H9 (cell line): ENCODE data around the gene STAC2. TPM values are rescaled to one million over a fixed set of nuclear protein-coding genes. Genes with fewer than 3 reads are reported as not detected.

Source experiments
- DNase-seq: peaks from one replicate; pipeline ENCODE4 v3.0.0-alpha.2; 2017
- H2AFZ ChIP-seq: one replicate; pipeline ENCODE4 v1.6.1; 2013; ENCODE audit warnings: mild to moderate bottlenecking, low read length, control low read depth, moderate library complexity
- H2AK5ac ChIP-seq: 2 replicates; pipeline ENCODE4 v1.6.1; 2013; ENCODE audit warnings: low read length, control low read depth, mixed read lengths; ENCODE audit not compliant: insufficient read length
- H2BK120ac ChIP-seq: one replicate; pipeline ENCODE4 v1.6.1; 2013; ENCODE audit warnings: low read depth, mild to moderate bottlenecking, low read length, control low read depth, inconsistent platforms; ENCODE audit not compliant: poor library complexity, severe bottlenecking
- H2BK12ac ChIP-seq: 2 replicates; pipeline ENCODE4 v1.6.1; 2013; ENCODE audit warnings: low read length, control low read depth, mixed read lengths, low read depth; ENCODE audit not compliant: insufficient read length
- H2BK15ac ChIP-seq: 2 replicates; pipeline ENCODE4 v1.6.1; 2013; ENCODE audit warnings: low read depth, low read length, control low read depth
- H2BK20ac ChIP-seq: one replicate; pipeline ENCODE4 v1.6.1; 2013; ENCODE audit warnings: low read depth, mild to moderate bottlenecking, low read length, control low read depth, inconsistent platforms; ENCODE audit not compliant: poor library complexity, severe bottlenecking
- H2BK5ac ChIP-seq: 2 replicates; pipeline ENCODE4 v1.6.1; 2013; ENCODE audit warnings: low read length, control low read depth, mixed read lengths; ENCODE audit not compliant: insufficient read length
- H3K14ac ChIP-seq: 2 replicates; pipeline ENCODE4 v1.6.1; 2013; ENCODE audit warnings: low read length, control low read depth; ENCODE audit not compliant: insufficient read depth
- H3K18ac ChIP-seq: 2 replicates; pipeline ENCODE4 v1.6.1; 2013; ENCODE audit warnings: low read depth, mild to moderate bottlenecking, mixed read lengths, low read length, control low read depth; ENCODE audit not compliant: insufficient read length
- H3K23ac ChIP-seq: 2 replicates; pipeline ENCODE4 v1.6.1; 2013; ENCODE audit warnings: low read length, control low read depth, mixed read lengths, low read depth; ENCODE audit not compliant: insufficient read length
- H3K23me2 ChIP-seq: 2 replicates; pipeline ENCODE4 v1.6.1; 2013; ENCODE audit warnings: low read depth, mild to moderate bottlenecking, mixed read lengths, low read length, control low read depth; ENCODE audit not compliant: insufficient read length, poor library complexity, severe bottlenecking
- H3K27ac ChIP-seq: 2 replicates; pipeline ENCODE4 v1.5.1; 2013; ENCODE audit warnings: low read length, control low read depth, mixed read lengths, low read depth; ENCODE audit not compliant: insufficient read length
- H3K27me3 ChIP-seq: 2 replicates; pipeline ENCODE4 v1.6.1; 2013; ENCODE audit warnings: low read length, control low read depth, inconsistent platforms; ENCODE audit not compliant: insufficient read depth
- H3K4ac ChIP-seq: 2 replicates; pipeline ENCODE4 v1.6.1; 2013; ENCODE audit warnings: low read depth, mild to moderate bottlenecking, control low read depth, inconsistent platforms, low read length, moderate library complexity
- H3K4me1 ChIP-seq: 2 replicates; pipeline ENCODE4 v1.6.1; 2013; ENCODE audit warnings: low read length, control low read depth, inconsistent platforms; ENCODE audit not compliant: insufficient read depth
- H3K4me2 ChIP-seq: 2 replicates; pipeline ENCODE4 v1.6.1; 2013; ENCODE audit warnings: low read length, control low read depth, mixed read lengths; ENCODE audit not compliant: insufficient read length, insufficient read depth
- H3K56ac ChIP-seq: 2 replicates; pipeline ENCODE4 v1.6.1; 2013; ENCODE audit warnings: low read depth, mild to moderate bottlenecking, mixed read lengths, low read length, control low read depth; ENCODE audit not compliant: insufficient read length
- H3K79me1 ChIP-seq: 2 replicates; pipeline ENCODE4 v1.6.1; 2013; ENCODE audit warnings: low read depth, mild to moderate bottlenecking, moderate library complexity, low read length, control low read depth, inconsistent platforms; ENCODE audit not compliant: insufficient read depth, poor library complexity, severe bottlenecking
- H3K79me2 ChIP-seq: 2 replicates; pipeline ENCODE4 v1.6.1; 2013; ENCODE audit warnings: low read length, control low read depth, inconsistent platforms; ENCODE audit not compliant: insufficient read depth
- H3K9ac ChIP-seq: 2 replicates; pipeline ENCODE4 v1.6.1; 2013; ENCODE audit warnings: low read length, control low read depth, mixed read lengths; ENCODE audit not compliant: insufficient read length; ENCODE audit errors: extremely low read depth
- H3K9me3 ChIP-seq: one replicate; pipeline ENCODE4 v1.6.1; 2013; ENCODE audit warnings: low read depth, low read length, inconsistent platforms; ENCODE audit not compliant: control insufficient read depth
- H3T11ph ChIP-seq: one replicate; pipeline ENCODE4 v1.6.1; 2013; ENCODE audit warnings: mild to moderate bottlenecking, low read length, control low read depth, inconsistent platforms
- H4K20me1 ChIP-seq: one replicate; pipeline ENCODE4 v1.6.1; 2013; ENCODE audit not compliant: control insufficient read depth, insufficient read length, insufficient read depth
- H4K5ac ChIP-seq: 2 replicates; pipeline ENCODE4 v1.6.1; 2013; ENCODE audit warnings: low read depth, mild to moderate bottlenecking, mixed read lengths, low read length, control low read depth; ENCODE audit not compliant: insufficient read length
- H4K8ac ChIP-seq: replicated peaks from 2 replicates; pipeline ENCODE4 v1.6.1; 2013; ENCODE audit warnings: low read length, control low read depth, mixed read lengths, low read depth; ENCODE audit not compliant: insufficient read length
- H4K91ac ChIP-seq: 2 replicates; pipeline ENCODE4 v1.6.1; 2013; ENCODE audit warnings: low read depth, mild to moderate bottlenecking, moderate library complexity, mixed read lengths, low read length, control low read depth; ENCODE audit not compliant: insufficient read length
- H3K27ac Mint-ChIP-seq, 3 experiments: 2 replicates in 2 of 3; 3 replicates in 1 of 3; pipeline ENCODE4 v1.8.0; 2020 to 2021; ENCODE audit warnings: mixed read lengths in 3 of 3, mild to moderate bottlenecking in 1 of 3, moderate library complexity in 1 of 3
- H3K27me3 Mint-ChIP-seq: 2 replicates; pipeline ENCODE4 v1.8.0; 2021; ENCODE audit warnings: low read depth, mild to moderate bottlenecking, moderate library complexity, mixed read lengths
- H3K36me3 Mint-ChIP-seq, 3 experiments: 2 replicates in 2 of 3; 3 replicates in 1 of 3; pipeline ENCODE4 v1.8.0; 2020 to 2021; ENCODE audit warnings: low read depth in 3 of 3, mixed read lengths in 3 of 3; ENCODE audit not compliant: insufficient read depth in 1 of 3
- H3K4me1 Mint-ChIP-seq, 2 experiments: 2 replicates each; pipeline ENCODE4 v1.8.0; 2020; ENCODE audit warnings: mixed read lengths in 2 of 2
- H3K4me3 Mint-ChIP-seq, 2 experiments: 2 replicates in 1 of 2; 3 replicates in 1 of 2; pipeline ENCODE4 v1.8.0; 2020 to 2021; ENCODE audit warnings: mild to moderate bottlenecking in 2 of 2, mixed read lengths in 2 of 2, moderate library complexity in 1 of 2
- H3K9me3 Mint-ChIP-seq, 2 experiments: 2 replicates in 1 of 2; 3 replicates in 1 of 2; pipeline ENCODE4 v1.8.0; 2020; ENCODE audit warnings: mild to moderate bottlenecking in 2 of 2, mixed read lengths in 2 of 2, moderate library complexity in 1 of 2
- CTCF ChIP-seq: fragments of 200-600 bp; sonication (generic); conservative IDR thresholded peaks from 3 replicates; pipeline ENCODE4 v1.8.0; 2021; ENCODE audit warnings: antibody characterized with exemption, mild to moderate bottlenecking
- WGBS: extraction: QIAGEN DNeasy Blood & Tissue Kit; methylation state at CpG from one replicate; pipeline ENCODE4 v1.1.7; 2013; ENCODE audit warnings: missing lambda C conversion rate, low lambda C conversion rate, mixed read lengths; ENCODE audit not compliant: insufficient read length; ENCODE audit errors: extremely low coverage; 5-methylcytosine and 5-hydroxymethylcytosine counted together
- total RNA-seq: library from RNA; stranded (reverse); gene quantifications from 2 replicates; pipeline ENCODE4 v1.2.1, GENCODE V29; 2021

Gene STAC2
- total RNA-seq, 1 experiment from 2014 or later, result 2.5 TPM

GRCh38 chr17:39183045-39183444, 42.7 kb downstream of the STAC2 start:
- Histone ChIP-seq H3T11ph (no peak overlapping the region), H3K14ac (no peak overlapping the region), H2BK5ac (no peak overlapping the region), H2BK15ac (no peak overlapping the region), H4K20me1 (no peaks in the 10 kb centered on the region), H3K4me2 (no peak overlapping the region), H4K91ac (no peak overlapping the region), H2AK5ac (no peak overlapping the region), H3K79me2 (no peaks in the 10 kb centered on the region), H3K23ac (no peak overlapping the region), H3K56ac (no peak overlapping the region), H2BK120ac (no peak overlapping the region), H3K23me2 (no peaks in the 10 kb centered on the region), H4K8ac (no peak overlapping the region), H3K9me3 (no peaks in the 10 kb centered on the region), H2BK20ac (no peak overlapping the region), H3K27me3 (no peaks in the 10 kb centered on the region), H3K4me1 (no peaks in the 10 kb centered on the region), H3K27ac (no peak overlapping the region), H2AFZ (no peak overlapping the region), H2BK12ac (no peak overlapping the region), H4K5ac (no peak overlapping the region), H3K18ac (no peak overlapping the region), H3K79me1 (no peaks in the 10 kb centered on the region), H3K9ac (no peak overlapping the region), H3K4ac (no peak overlapping the region)
- Mint-ChIP-seq H3K4me3 (no peak overlapping the region), H3K9me3 (no peaks in the 10 kb centered on the region), H3K27me3 (no peaks in the 10 kb centered on the region), H3K36me3 (peaks cover 23 to 63% (median 36%) of the 10 kb centered on the region in 3 experiments; a peak in 6 of 7 replicates), H3K27ac (no peak overlapping the region; a peak in 1 of 7 replicates), H3K4me1 (peaks cover 0 to 1% of the 10 kb centered on the region in 2 experiments; a peak in 1 of 4 replicates)
- no peak for TF ChIP-seq CTCF
- no CpG with 5 or more reads among the region's 5 CpGs for WGBS
- DNase-seq, result no peak
